ENCODE results near the gene KBTBD3. TPM values are rescaled to one million over a fixed set of nuclear protein-coding genes. Genes with fewer than 3 reads are reported as not detected.
"Not testable (repeated sequence)": the region's sequence is repeated elsewhere in the genome, so short reads cannot be mapped to it uniquely, and the experiment has no call there.

Gene KBTBD3
- total RNA-seq, 1 donor from 2014 or later, result 8.9 TPM

DNA sequence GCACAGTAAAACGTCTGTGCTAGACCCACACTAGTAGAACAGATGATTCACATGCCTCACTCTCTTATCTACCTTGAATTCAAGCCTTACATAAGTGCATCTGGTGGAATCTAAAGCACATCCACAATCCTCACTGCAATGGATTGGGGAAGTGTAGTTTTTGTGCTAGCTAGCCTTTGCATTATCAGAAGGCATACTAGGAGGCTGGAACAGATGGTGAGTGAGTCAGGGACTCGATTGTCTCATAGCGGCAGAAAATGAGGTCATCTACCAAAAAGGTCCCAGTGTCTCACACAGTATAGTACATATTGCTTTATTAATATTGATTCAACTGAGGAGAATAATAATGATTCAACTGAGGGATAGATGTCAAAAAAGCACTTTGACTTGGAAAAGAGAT, 64.4 kb downstream of the KBTBD3 start:
- H3K4me3 Mint-ChIP-seq (ENCODE audit: unreplicated experiment), result peak overlapping the region; percentile 79
- DNase-seq, result peak; percentile 26
- H3K36me3 Mint-ChIP-seq (ENCODE audit: unreplicated experiment), result peaks cover 8% of the 10 kb centered on the region
- peak overlapping the region; percentile 99 for H3K27ac Mint-ChIP-seq (ENCODE audit: unreplicated experiment)
- H3K9me3 Mint-ChIP-seq (ENCODE audit: unreplicated experiment), result peaks cover 5% of the 10 kb centered on the region
- TF ChIP-seq, protein P1, sequence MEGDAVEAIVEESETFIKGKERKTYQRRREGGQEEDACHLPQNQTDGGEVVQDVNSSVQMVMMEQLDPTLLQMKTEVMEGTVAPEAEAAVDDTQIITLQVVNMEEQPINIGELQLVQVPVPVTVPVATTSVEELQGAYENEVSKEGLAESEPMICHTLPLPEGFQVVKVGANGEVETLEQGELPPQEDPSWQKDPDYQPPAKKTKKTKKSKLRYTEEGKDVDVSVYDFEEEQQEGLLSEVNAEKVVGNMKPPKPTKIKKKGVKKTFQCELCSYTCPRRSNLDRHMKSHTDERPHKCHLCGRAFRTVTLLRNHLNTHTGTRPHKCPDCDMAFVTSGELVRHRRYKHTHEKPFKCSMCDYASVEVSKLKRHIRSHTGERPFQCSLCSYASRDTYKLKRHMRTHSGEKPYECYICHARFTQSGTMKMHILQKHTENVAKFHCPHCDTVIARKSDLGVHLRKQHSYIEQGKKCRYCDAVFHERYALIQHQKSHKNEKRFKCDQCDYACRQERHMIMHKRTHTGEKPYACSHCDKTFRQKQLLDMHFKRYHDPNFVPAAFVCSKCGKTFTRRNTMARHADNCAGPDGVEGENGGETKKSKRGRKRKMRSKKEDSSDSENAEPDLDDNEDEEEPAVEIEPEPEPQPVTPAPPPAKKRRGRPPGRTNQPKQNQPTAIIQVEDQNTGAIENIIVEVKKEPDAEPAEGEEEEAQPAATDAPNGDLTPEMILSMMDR (IDR thresholded peaks at IDR 0.05; ENCODE audit: partially characterized antibody, unreplicated experiment), result no peak
- peaks cover 54% of the 10 kb centered on the region for H3K4me1 Mint-ChIP-seq (ENCODE audit: low read depth, unreplicated experiment)
- H3K27me3 Mint-ChIP-seq (ENCODE audit: unreplicated experiment), result peaks cover 7% of the 10 kb centered on the region

GRCh38 chr11:106011481-106011880, 65.7 kb downstream of the KBTBD3 start:
- Mint-ChIP-seq H3K27me3 (ENCODE audit: unreplicated experiment) (peaks cover 7% of the 10 kb centered on the region), H3K4me1 (ENCODE audit: low read depth, unreplicated experiment) (peaks cover 48% of the 10 kb centered on the region), H3K27ac (ENCODE audit: unreplicated experiment) (peak overlapping the region; percentile 99), H3K4me3 (ENCODE audit: unreplicated experiment) (peak overlapping the region; percentile 61), H3K36me3 (ENCODE audit: unreplicated experiment) (peaks cover 8% of the 10 kb centered on the region), H3K9me3 (ENCODE audit: unreplicated experiment) (peaks cover 5% of the 10 kb centered on the region)
- TF ChIP-seq, protein P1 (IDR thresholded peaks at IDR 0.05; ENCODE audit: partially characterized antibody, unreplicated experiment), result no peak
- no peak for DNase-seq

- not testable (repeated sequence) for H3K27ac Mint-ChIP-seq (ENCODE audit: unreplicated experiment); H3K4me3 Mint-ChIP-seq (ENCODE audit: unreplicated experiment)
Observed at GRCh38 chr11:106003094-106003493, 74.1 kb downstream of the KBTBD3 start.

GRCh38 chr11:106001304-106002012, 75.7 kb downstream of the KBTBD3 start:
- no peak for DNase-seq
- Mint-ChIP-seq H3K27me3 (ENCODE audit: unreplicated experiment) (peaks cover 2% of the 10 kb centered on the region), H3K9me3 (ENCODE audit: unreplicated experiment) (peaks cover 2% of the 10 kb centered on the region), H3K4me3 (ENCODE audit: unreplicated experiment) (no peak overlapping the region), H3K27ac (ENCODE audit: unreplicated experiment) (no peak overlapping the region), H3K36me3 (ENCODE audit: unreplicated experiment) (peaks cover 16% of the 10 kb centered on the region), H3K4me1 (ENCODE audit: low read depth, unreplicated experiment) (no peaks in the 10 kb centered on the region)
- TF ChIP-seq, protein P1 (IDR thresholded peaks at IDR 0.05; ENCODE audit: partially characterized antibody, unreplicated experiment), result no peak

More at GRCh38 chr11:106003094-106003493, 74.1 kb downstream of the KBTBD3 start:
- not testable (repeated sequence) for H3K27me3 Mint-ChIP-seq (ENCODE audit: unreplicated experiment); H3K9me3 Mint-ChIP-seq (ENCODE audit: unreplicated experiment); H3K4me1 Mint-ChIP-seq (ENCODE audit: low read depth, unreplicated experiment); DNase-seq
- H3K36me3 Mint-ChIP-seq (ENCODE audit: unreplicated experiment), result peaks cover 16% of the 10 kb centered on the region

Other genes with a start within 250 kb of the KBTBD3 start
- 46.4 TPM for gene MSANTD4, start 55.1 kb downstream of the KBTBD3 start, total RNA-seq (ENCODE audit: unreplicated experiment)
- gene AASDHPPT, start 315 bp upstream of the KBTBD3 start, total RNA-seq (ENCODE audit: unreplicated experiment), result 109 TPM

All from glutamatergic neuron (in vitro differentiated cells).